ENCODE results near the gene OR10A2.
"Not testable (repeated sequence)": the region's sequence is repeated elsewhere in the genome, so short reads cannot be mapped to it uniquely, and the experiment has no call there.

OR10A2 gene

GRCh38 chr11:6887711-6888110, 24.9 kb downstream of the OR10A2 start:
- DNase-seq = not testable (repeated sequence)

DNA sequence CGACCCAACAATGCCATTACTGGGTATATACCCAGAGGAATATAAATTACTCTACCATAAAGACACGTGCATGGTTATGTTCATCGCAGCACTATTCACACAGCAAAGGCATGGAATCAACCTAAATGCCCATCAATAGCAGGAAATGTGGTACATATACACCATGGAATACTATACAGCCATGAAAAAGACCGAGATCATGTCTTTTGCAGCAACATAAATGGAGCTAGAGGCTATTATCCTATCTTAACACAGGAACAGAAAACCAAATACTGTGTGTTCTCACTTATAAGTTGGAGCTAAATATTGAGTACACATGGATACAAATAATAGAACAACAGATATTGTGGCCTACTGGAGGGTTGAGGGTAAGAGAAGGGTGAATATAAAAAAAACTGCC, 26.0 kb downstream of the OR10A2 start:
- no peak for DNase-seq

DNA sequence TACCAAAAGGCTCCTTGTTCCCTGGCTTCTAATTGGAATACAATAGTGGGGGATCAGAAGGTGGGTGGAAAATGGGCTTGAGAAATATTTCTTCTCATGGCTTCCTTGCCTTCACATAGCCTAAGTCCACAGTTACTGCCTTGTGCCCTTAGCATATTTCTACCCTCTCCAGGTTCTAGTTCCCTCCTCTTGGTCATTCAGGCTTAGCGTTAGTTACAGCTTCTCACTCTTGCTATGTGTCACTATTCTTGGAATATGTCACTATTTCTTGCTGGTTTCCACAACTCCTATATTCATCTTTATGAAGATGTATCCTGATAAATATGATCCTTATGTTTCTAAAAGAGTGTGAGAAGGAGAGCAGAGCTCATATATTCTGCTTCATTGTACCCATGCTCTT, 27.0 kb downstream of the OR10A2 start:
- no peak for DNase-seq

- no peak for DNase-seq
These were observed 29.5 kb downstream of the OR10A2 start, which contains the start of gene OR2D2 for GRCh38 chr11:6892400-6892799. OR2D2 (minus strand) TSS chr11:6892500; CDS start chr11:6892500, 0 bp downstream.

GRCh38 chr11:6894097-6894496, 31.2 kb downstream of the OR10A2 start:
- DNase-seq = no peak

DNA sequence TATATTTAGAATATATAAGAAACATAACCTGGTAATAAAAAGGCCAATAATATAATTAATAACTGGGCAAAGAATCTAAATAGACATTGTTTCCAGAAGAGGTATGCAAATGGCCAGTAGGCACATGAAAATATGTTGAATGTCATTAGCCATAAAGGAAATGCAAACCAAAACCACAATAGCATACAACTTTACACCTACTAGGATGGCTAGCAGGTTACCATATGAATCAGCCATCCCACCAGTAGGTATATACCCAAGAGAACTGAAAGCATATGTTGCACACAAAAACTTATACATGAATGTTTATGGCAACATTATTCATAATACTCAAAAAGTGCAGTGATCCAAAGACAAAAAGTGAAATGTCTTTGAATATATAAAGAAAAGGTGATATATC, 32.2 kb downstream of the OR10A2 start:
- no peak for DNase-seq

GRCh38 chr11:6898911-6899310, 36.1 kb downstream of the OR10A2 start:
- no peak for DNase-seq

DNA sequence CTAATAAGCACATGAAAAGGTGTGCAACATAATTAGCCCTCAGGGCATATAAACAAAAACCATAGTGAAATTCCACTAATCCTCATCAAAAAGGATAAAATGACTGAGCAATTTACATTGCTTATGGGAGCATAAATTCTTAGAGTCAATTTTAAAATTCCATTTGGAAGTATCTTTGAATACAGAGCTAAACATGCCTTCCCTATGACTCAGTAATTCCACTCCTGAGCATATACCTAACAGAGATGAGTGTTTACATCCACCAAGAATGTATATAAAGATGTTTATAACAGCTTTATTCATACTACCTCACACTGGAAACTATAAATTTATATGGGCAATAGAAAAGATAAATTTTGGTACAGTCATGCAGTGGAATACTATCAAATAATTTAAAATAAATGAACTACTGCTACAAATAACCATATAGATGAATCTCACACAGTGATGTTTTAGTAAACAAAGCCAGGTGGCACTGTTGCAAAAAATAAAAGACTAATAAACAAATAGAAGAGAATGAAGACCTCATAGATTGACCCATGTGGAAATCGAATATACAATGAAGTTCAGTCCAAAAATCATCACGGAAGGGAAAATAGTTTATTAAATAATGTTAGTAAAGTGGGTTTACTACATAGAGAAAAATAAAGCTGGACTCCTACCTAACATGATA, 37.6 kb downstream of the OR10A2 start:
- no peak for DNase-seq

- DNase-seq = not testable (repeated sequence)
These were observed 41.9 kb downstream of the OR10A2 start for GRCh38 chr11:6904804-6905203.

GRCh38 chr11:6911378-6911777, 48.5 kb downstream of the OR10A2 start:
- DNase-seq = no peak

DNA sequence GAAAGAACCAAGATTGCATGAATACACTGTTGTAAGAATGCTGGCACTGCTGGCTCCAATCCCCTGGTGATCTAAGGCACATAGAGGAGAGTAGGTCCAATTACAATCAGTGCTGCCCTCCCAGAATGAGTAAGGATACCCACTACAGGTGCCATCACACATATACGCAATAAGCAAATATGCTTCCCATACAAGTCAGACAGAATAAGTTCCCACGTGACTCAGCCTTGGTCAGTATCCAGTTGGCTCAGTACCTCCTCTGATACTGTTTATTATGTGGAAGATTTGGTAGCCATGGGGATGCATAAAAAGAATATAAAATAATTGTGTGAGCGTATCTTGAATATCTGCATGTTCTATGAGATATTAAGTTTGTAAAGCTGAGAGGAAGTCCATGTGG, 49.1 kb downstream of the OR10A2 start:
- no peak for DNase-seq

- DNase-seq = no peak
These were observed 56.8 kb downstream of the OR10A2 start for GRCh38 chr11:6919698-6920097.

DNA sequence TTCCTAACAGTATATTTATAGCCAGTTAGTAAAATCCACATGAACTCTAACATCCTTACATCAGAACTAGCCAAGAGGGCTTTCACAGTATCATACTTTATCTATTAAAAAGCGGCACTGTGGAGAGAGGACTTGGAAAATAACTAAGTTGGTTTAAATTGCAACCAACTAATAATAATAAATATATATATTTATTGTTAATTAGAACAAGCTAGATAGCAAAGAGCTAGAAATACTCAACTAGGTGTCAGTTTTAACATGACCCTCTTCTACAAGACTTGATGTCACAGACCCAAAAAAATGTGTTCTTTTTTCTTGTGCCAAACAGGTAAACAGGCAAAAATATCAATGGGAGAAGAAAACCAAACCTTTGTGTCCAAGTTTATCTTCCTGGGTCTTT, 57.8 kb downstream of the OR10A2 start, which contains the start of gene OR2D3:
TSS of gene OR2D3 (plus strand) at position 301 of the 400 bp plus-strand sequence. CDS start at position 301, 0 bp downstream.
- no peak for DNase-seq

Measured in anterior cingulate cortex (tissue), 58 donors.